IPS-18a (cell line): ENCODE measurements around the gene ZBTB32.
A peak's percentile ranks its signal among the peaks of the same experiment; 100 is the strongest.
"Not testable (repeated sequence)": the region's sequence is repeated elsewhere in the genome, so short reads cannot be mapped to it uniquely, and the experiment has no call there.

ENCODE experiments used
- H3K27ac ChIP-seq: one replicate; pipeline ENCODE4 v1.5.1; 2013; ENCODE audit warnings: low read length
- H3K27me3 ChIP-seq: one replicate; pipeline ENCODE4 v1.6.1; 2013; ENCODE audit warnings: mild to moderate bottlenecking, low read length; ENCODE audit not compliant: control insufficient read depth, insufficient read depth
- H3K36me3 ChIP-seq: one replicate; pipeline ENCODE4 v1.6.1; 2013; ENCODE audit warnings: low read depth, low read length; ENCODE audit not compliant: control insufficient read depth
- H3K4me1 ChIP-seq: one replicate; pipeline ENCODE4 v1.6.1; 2013; ENCODE audit warnings: low read depth, low read length; ENCODE audit not compliant: control insufficient read depth
- H3K4me3 ChIP-seq: one replicate; pipeline ENCODE4 v1.5.1; 2013; ENCODE audit warnings: low read length
- H3K9ac ChIP-seq: one replicate; pipeline ENCODE4 v1.6.1; 2013; ENCODE audit warnings: mild to moderate bottlenecking, low read length, moderate library complexity
- H3K9me3 ChIP-seq: one replicate; pipeline ENCODE4 v1.6.1; 2013; ENCODE audit warnings: low read depth, low read length; ENCODE audit not compliant: control insufficient read depth

ZBTB32 gene

GRCh38 chr19:35669974-35670373 lies 34.4 kb upstream of the ZBTB32 start:
- Histone ChIP-seq H3K27ac (no peak overlapping the region), H3K36me3 (no peaks in the 10 kb centered on the region), H3K9ac (no peak overlapping the region), H3K27me3 (peaks cover 13% of the 10 kb centered on the region), H3K4me1 (no peaks in the 10 kb centered on the region), H3K9me3 (no peaks in the 10 kb centered on the region), H3K4me3 (no peak overlapping the region)

- Histone ChIP-seq H3K27ac (no peak overlapping the region), H3K9me3 (no peaks in the 10 kb centered on the region), H3K27me3 (peaks cover 13% of the 10 kb centered on the region), H3K4me1 (no peaks in the 10 kb centered on the region), H3K4me3 (no peak overlapping the region), H3K9ac (no peak overlapping the region), H3K36me3 (no peaks in the 10 kb centered on the region)
These were observed 33.7 kb upstream of the ZBTB32 start for GRCh38 chr19:35670686-35671085.

- Histone ChIP-seq H3K27ac (no peak overlapping the region), H3K36me3 (no peaks in the 10 kb centered on the region), H3K9me3 (no peaks in the 10 kb centered on the region), H3K4me3 (no peak overlapping the region), H3K27me3 (peaks cover 13% of the 10 kb centered on the region), H3K9ac (no peak overlapping the region), H3K4me1 (no peaks in the 10 kb centered on the region)
These were observed 32.5 kb upstream of the ZBTB32 start for GRCh38 chr19:35671818-35672217.

GRCh38 chr19:35673121-35673804 lies 31.1 kb upstream of the ZBTB32 start:
- H3K36me3 ChIP-seq = no peaks in the 10 kb centered on the region
- H3K27ac ChIP-seq = no peak overlapping the region
- H3K4me1 ChIP-seq = no peaks in the 10 kb centered on the region
- peaks cover 13% of the 10 kb centered on the region for H3K27me3 ChIP-seq
- peak overlapping the region; percentile 56 for H3K4me3 ChIP-seq
- no peaks in the 10 kb centered on the region for H3K9me3 ChIP-seq
- H3K9ac ChIP-seq = no peak overlapping the region

GRCh38 chr19:35675589-35676140 lies 28.7 kb upstream of the ZBTB32 start:
- Histone ChIP-seq H3K9ac (no peak overlapping the region), H3K9me3 (no peaks in the 10 kb centered on the region), H3K27me3 (peaks cover 9% of the 10 kb centered on the region), H3K4me1 (no peaks in the 10 kb centered on the region), H3K36me3 (no peaks in the 10 kb centered on the region), H3K4me3 (no peak overlapping the region), H3K27ac (no peak overlapping the region)

- H3K27me3 ChIP-seq = no peaks in the 10 kb centered on the region
- no peaks in the 10 kb centered on the region for H3K36me3 ChIP-seq
- no peak overlapping the region for H3K27ac ChIP-seq
- H3K9ac ChIP-seq = no peak overlapping the region
- H3K9me3 ChIP-seq = no peaks in the 10 kb centered on the region
- H3K4me3 ChIP-seq = no peak overlapping the region
- peaks cover 3% of the 10 kb centered on the region for H3K4me1 ChIP-seq
These were observed 14.5 kb upstream of the ZBTB32 start for GRCh38 chr19:35689836-35690235.

- H3K4me3 ChIP-seq, H3K27me3 ChIP-seq, H3K9ac ChIP-seq, H3K27ac ChIP-seq, H3K36me3 ChIP-seq, H3K9me3 ChIP-seq, H3K4me1 ChIP-seq: not testable (repeated sequence)
These were observed 13.3 kb upstream of the ZBTB32 start for GRCh38 chr19:35691106-35691505.

GRCh38 chr19:35692010-35692409 lies 12.3 kb upstream of the ZBTB32 start:
- Histone ChIP-seq H3K4me3 (no peak overlapping the region), H3K27ac (no peak overlapping the region), H3K36me3 (no peaks in the 10 kb centered on the region), H3K9me3 (no peaks in the 10 kb centered on the region), H3K27me3 (no peaks in the 10 kb centered on the region), H3K4me1 (peaks cover 3% of the 10 kb centered on the region), H3K9ac (no peak overlapping the region)

- Histone ChIP-seq H3K27me3 (no peaks in the 10 kb centered on the region), H3K9ac (no peak overlapping the region), H3K4me3 (no peak overlapping the region), H3K4me1 (peaks cover 3% of the 10 kb centered on the region), H3K36me3 (no peaks in the 10 kb centered on the region), H3K27ac (no peak overlapping the region), H3K9me3 (no peaks in the 10 kb centered on the region)
These were observed 10.9 kb upstream of the ZBTB32 start for GRCh38 chr19:35693422-35693821.

- Histone ChIP-seq H3K27me3 (no peaks in the 10 kb centered on the region), H3K4me1 (peaks cover 3% of the 10 kb centered on the region), H3K9ac (no peak overlapping the region), H3K4me3 (no peak overlapping the region), H3K9me3 (no peaks in the 10 kb centered on the region), H3K27ac (no peak overlapping the region), H3K36me3 (no peaks in the 10 kb centered on the region)
These were observed 10.3 kb upstream of the ZBTB32 start for GRCh38 chr19:35693835-35694599.

GRCh38 chr19:35695895-35696422 lies 8.4 kb upstream of the ZBTB32 start:
- no peaks in the 10 kb centered on the region for H3K36me3 ChIP-seq
- no peaks in the 10 kb centered on the region for H3K9me3 ChIP-seq
- no peak overlapping the region for H3K9ac ChIP-seq
- no peak overlapping the region for H3K4me3 ChIP-seq
- no peaks in the 10 kb centered on the region for H3K27me3 ChIP-seq
- no peak overlapping the region for H3K27ac ChIP-seq
- H3K4me1 ChIP-seq = peaks cover 3% of the 10 kb centered on the region
